ENCODE data around the gene UCK1. TPM values are rescaled to one million over a fixed set of nuclear protein-coding genes. Genes with fewer than 3 reads are reported as not detected.
A peak's percentile ranks its signal among the peaks of the same experiment; 100 is the strongest.

UCK1 gene
- total and polyA plus RNA-seq, 2 of the 13 experiments (the other 11 are each of a cell fraction or from before 2014, with no cell fraction given), result 11.0 to 24.1 TPM

DNA sequence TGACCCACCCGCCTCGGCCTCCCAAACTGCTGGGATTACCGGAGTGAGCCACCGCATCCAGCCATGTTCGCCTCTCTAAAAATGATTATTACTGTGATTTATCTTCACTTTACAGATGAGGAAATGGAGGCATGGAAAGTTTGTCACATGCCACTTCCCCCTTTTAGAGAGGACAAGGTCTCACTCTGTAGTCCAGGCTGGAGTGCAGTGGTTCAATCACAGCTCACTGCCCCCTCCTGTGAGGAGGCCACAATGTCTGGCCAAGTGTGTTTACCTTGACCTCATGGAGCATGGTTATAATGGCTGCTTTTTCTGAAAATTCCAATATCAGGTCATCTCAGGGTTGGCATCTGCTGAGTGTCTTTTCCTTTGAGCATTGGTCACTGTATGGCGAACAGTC, 21.0 kb upstream of the UCK1 start:
- WGBS (ENCODE audit: low lambda C conversion rate), result 60% methylated on average over 6 of the region's 6 CpGs
- no TSS peak for BruUV-seq (replicated peaks)
- peaks cover 1 to 55% of the 10 kb centered on the region in 2 experiments for H3K27me3 ChIP-seq (ENCODE audit: control insufficient read depth in 1 of 2, insufficient read depth in 2 of 2, low read length in 2 of 2)
- POLR2A ChIA-PET, result no interaction called here
- ATAC-seq (peak; percentile 73), DNase-seq (ENCODE audit: low spot score) (peak; percentile 34), FAIRE-seq (no peak)
- intact Hi-C loops (cut with micrococcal nuclease; ENCODE audit: unreplicated experiment) (no loop called here), in situ Hi-C loops (cut with HindIII; ENCODE audit: extremely low pct_ligation_motif_present, low pct_unique_long_range_greater_than_20kb) (no loop called here)
- H3K79me2 ChIP-seq (ENCODE audit: insufficient read depth, low read length), result no peaks in the 10 kb centered on the region
- no peaks in the 10 kb centered on the region; the same call in 1 of the 2 replicates for H4K20me1 ChIP-seq (ENCODE audit: insufficient read depth, low read length)
- no peaks in the 10 kb centered on the region for H3K36me3 ChIP-seq (replicated peaks in 1 of 2; ENCODE audit: control insufficient read depth in 1 of 2, insufficient read depth in 2 of 2, low read length in 2 of 2)
- H3K9ac ChIP-seq (ENCODE audit: insufficient read depth, low read depth, low read length), result no peak overlapping the region
- CTCF ChIA-PET (ENCODE audit: low intra/inter-chr PET ratio, low total read pairs), result no interaction called here
- H2AFZ ChIP-seq (ENCODE audit: low read length), result no peak overlapping the region
- no peak overlapping the region for H3K4me3 ChIP-seq (replicated peaks in 1 of 3; ENCODE audit: insufficient read depth in 1 of 3, low read depth in 2 of 3, low read length in 3 of 3)
- no peaks in the 10 kb centered on the region for H3K9me3 ChIP-seq (ENCODE audit: low read length)
- no peak overlapping the region for H3K4me2 ChIP-seq (ENCODE audit: low read depth, low read length)
- H3K27ac ChIP-seq (ENCODE audit: extremely low read length, insufficient read depth, low read length), result no peak overlapping the region
- TF ChIP-seq RARA (CRISPR knock-in tag; IDR thresholded peaks at IDR 0.05) (peak; percentile 66), NR2F6 (IDR thresholded peaks at IDR 0.05) (no peak), NR2F6 (CRISPR knock-in tag; IDR thresholded peaks at IDR 0.05) (peak; percentile 42; the same call in 1 of the 2 replicates), BCL6 (CRISPR knock-in tag; IDR thresholded peaks at IDR 0.05) (peak; percentile 49), ZNF350 (CRISPR knock-in tag; IDR thresholded peaks at IDR 0.05; ENCODE audit: borderline replicate concordance, low read depth) (no peak), FOXA3 (CRISPR knock-in tag; IDR thresholded peaks at IDR 0.05) (0 out of 2 replicates have a peak, but pooled peaks have one; percentile 13), ZNF790 (CRISPR knock-in tag; IDR thresholded peaks at IDR 0.05; ENCODE audit: borderline replicate concordance) (no peak), KLF12 (CRISPR knock-in tag; IDR thresholded peaks at IDR 0.05; ENCODE audit: borderline replicate concordance) (no peak), RXRB (CRISPR knock-in tag; IDR thresholded peaks at IDR 0.05; ENCODE audit: borderline replicate concordance) (0 out of 2 replicates have a peak, but pooled peaks have one; percentile 12), FOXA1 (IDR thresholded peaks at IDR 0.05) (no peak), FOXA1 (CRISPR knock-in tag; IDR thresholded peaks at IDR 0.05) (0 out of 2 replicates have a peak, but pooled peaks have one; percentile 19)
- TF ChIP-seq, protein P1, sequence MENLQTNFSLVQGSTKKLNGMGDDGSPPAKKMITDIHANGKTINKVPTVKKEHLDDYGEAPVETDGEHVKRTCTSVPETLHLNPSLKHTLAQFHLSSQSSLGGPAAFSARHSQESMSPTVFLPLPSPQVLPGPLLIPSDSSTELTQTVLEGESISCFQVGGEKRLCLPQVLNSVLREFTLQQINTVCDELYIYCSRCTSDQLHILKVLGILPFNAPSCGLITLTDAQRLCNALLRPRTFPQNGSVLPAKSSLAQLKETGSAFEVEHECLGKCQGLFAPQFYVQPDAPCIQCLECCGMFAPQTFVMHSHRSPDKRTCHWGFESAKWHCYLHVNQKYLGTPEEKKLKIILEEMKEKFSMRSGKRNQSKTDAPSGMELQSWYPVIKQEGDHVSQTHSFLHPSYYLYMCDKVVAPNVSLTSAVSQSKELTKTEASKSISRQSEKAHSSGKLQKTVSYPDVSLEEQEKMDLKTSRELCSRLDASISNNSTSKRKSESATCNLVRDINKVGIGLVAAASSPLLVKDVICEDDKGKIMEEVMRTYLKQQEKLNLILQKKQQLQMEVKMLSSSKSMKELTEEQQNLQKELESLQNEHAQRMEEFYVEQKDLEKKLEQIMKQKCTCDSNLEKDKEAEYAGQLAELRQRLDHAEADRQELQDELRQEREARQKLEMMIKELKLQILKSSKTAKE (CRISPR knock-in tag; IDR thresholded peaks at IDR 0.05; ENCODE audit: borderline replicate concordance), result 0 out of 2 replicates have a peak, but pooled peaks have one; percentile 26
- TF ChIP-seq, protein P2, sequence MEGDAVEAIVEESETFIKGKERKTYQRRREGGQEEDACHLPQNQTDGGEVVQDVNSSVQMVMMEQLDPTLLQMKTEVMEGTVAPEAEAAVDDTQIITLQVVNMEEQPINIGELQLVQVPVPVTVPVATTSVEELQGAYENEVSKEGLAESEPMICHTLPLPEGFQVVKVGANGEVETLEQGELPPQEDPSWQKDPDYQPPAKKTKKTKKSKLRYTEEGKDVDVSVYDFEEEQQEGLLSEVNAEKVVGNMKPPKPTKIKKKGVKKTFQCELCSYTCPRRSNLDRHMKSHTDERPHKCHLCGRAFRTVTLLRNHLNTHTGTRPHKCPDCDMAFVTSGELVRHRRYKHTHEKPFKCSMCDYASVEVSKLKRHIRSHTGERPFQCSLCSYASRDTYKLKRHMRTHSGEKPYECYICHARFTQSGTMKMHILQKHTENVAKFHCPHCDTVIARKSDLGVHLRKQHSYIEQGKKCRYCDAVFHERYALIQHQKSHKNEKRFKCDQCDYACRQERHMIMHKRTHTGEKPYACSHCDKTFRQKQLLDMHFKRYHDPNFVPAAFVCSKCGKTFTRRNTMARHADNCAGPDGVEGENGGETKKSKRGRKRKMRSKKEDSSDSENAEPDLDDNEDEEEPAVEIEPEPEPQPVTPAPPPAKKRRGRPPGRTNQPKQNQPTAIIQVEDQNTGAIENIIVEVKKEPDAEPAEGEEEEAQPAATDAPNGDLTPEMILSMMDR (CRISPR knock-in tag; IDR thresholded peaks at IDR 0.05), result peak; percentile 21; the same call in 1 of the 2 replicates
- TF ChIP-seq, protein P3, sequence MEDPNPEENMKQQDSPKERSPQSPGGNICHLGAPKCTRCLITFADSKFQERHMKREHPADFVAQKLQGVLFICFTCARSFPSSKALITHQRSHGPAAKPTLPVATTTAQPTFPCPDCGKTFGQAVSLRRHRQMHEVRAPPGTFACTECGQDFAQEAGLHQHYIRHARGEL (CRISPR knock-in tag; IDR thresholded peaks at IDR 0.05), result no peak
- TF ChIP-seq, protein P4, sequence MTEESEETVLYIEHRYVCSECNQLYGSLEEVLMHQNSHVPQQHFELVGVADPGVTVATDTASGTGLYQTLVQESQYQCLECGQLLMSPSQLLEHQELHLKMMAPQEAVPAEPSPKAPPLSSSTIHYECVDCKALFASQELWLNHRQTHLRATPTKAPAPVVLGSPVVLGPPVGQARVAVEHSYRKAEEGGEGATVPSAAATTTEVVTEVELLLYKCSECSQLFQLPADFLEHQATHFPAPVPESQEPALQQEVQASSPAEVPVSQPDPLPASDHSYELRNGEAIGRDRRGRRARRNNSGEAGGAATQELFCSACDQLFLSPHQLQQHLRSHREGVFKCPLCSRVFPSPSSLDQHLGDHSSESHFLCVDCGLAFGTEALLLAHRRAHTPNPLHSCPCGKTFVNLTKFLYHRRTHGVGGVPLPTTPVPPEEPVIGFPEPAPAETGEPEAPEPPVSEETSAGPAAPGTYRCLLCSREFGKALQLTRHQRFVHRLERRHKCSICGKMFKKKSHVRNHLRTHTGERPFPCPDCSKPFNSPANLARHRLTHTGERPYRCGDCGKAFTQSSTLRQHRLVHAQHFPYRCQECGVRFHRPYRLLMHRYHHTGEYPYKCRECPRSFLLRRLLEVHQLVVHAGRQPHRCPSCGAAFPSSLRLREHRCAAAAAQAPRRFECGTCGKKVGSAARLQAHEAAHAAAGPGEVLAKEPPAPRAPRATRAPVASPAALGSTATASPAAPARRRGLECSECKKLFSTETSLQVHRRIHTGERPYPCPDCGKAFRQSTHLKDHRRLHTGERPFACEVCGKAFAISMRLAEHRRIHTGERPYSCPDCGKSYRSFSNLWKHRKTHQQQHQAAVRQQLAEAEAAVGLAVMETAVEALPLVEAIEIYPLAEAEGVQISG (CRISPR knock-in tag; IDR thresholded peaks at IDR 0.05), result peak; percentile 75
- peaks cover 14% of the 10 kb centered on the region for H3K4me1 ChIP-seq (ENCODE audit: insufficient read depth, low read length)

Data from HepG2 (cell line).